Activated naive CD4-positive, alpha-beta T cell treated with anti-CD3 and anti-CD28 coated beads for 36 hours (primary cell): ENCODE measurements around the gene NHERF2. TPM values are rescaled to one million over a fixed set of nuclear protein-coding genes. Genes with fewer than 3 reads are reported as not detected.
"Not testable (repeated sequence)": the region's sequence is repeated elsewhere in the genome, so short reads cannot be mapped to it uniquely, and the experiment has no call there.

Experiments used
- CTCF ChIA-PET: fragments of 350-600 bp; sonication (Branson Sonifier 250); formaldehyde crosslinking; loops from one replicate; lab custom pipeline; 2021; ENCODE audit warnings: antibody characterized with exemption; lab: Charles Lee
- DNase-seq: peaks from one replicate; pipeline ENCODE4 v3.0.0-alpha.2; 2020
- H3K27ac Mint-ChIP-seq: one replicate; pipeline ENCODE4 v1.8.0; 2021; ENCODE audit warnings: mild to moderate bottlenecking, mixed read lengths
- H3K27me3 Mint-ChIP-seq: one replicate; pipeline ENCODE4 v1.8.0; 2021; ENCODE audit warnings: low read depth, mixed read lengths
- H3K36me3 Mint-ChIP-seq: one replicate; pipeline ENCODE4 v1.8.0; 2021; ENCODE audit warnings: low read depth, mixed read lengths
- H3K4me1 Mint-ChIP-seq: one replicate; pipeline ENCODE4 v1.8.0; 2021; ENCODE audit warnings: low read depth, mixed read lengths
- H3K4me3 Mint-ChIP-seq: one replicate; pipeline ENCODE4 v1.8.0; 2021; ENCODE audit warnings: mild to moderate bottlenecking, moderate library complexity, mixed read lengths
- H3K9me3 Mint-ChIP-seq: one replicate; pipeline ENCODE4 v1.8.0; 2021; ENCODE audit warnings: mixed read lengths
- intact Hi-C: fragments of 100-400 bp; cut with micrococcal nuclease; formaldehyde crosslinking; loops from one replicate; pipeline ENCODE4 v1.15.1; 2023
- total RNA-seq, 2 experiments: library from RNA; stranded (reverse); gene quantifications; one replicate each; pipeline ENCODE4 v1.2.3, GENCODE V29; 2021

NHERF2 gene
- total RNA-seq, 2 experiments from 2014 or later, result 1.5 to 2.1 TPM

GRCh38 chr16:2033057-2033908 is 6.6 kb downstream of the NHERF2 start:
- Mint-ChIP-seq H3K9me3 (no peaks in the 10 kb centered on the region), H3K27ac (no peak overlapping the region), H3K36me3 (no peaks in the 10 kb centered on the region), H3K4me1 (no peaks in the 10 kb centered on the region), H3K4me3 (no peak overlapping the region), H3K27me3 (no peaks in the 10 kb centered on the region)
- DNase-seq, result no peak
- intact Hi-C loops, result no loop called here
- CTCF ChIA-PET, result no interaction called here

GRCh38 chr16:2033909-2034695 is 7.4 kb downstream of the NHERF2 start:
- intact Hi-C loops, CTCF ChIA-PET, H3K4me1 Mint-ChIP-seq, H3K36me3 Mint-ChIP-seq, DNase-seq, H3K27me3 Mint-ChIP-seq, H3K27ac Mint-ChIP-seq, H3K9me3 Mint-ChIP-seq, H3K4me3 Mint-ChIP-seq: not testable (repeated sequence)

DNA sequence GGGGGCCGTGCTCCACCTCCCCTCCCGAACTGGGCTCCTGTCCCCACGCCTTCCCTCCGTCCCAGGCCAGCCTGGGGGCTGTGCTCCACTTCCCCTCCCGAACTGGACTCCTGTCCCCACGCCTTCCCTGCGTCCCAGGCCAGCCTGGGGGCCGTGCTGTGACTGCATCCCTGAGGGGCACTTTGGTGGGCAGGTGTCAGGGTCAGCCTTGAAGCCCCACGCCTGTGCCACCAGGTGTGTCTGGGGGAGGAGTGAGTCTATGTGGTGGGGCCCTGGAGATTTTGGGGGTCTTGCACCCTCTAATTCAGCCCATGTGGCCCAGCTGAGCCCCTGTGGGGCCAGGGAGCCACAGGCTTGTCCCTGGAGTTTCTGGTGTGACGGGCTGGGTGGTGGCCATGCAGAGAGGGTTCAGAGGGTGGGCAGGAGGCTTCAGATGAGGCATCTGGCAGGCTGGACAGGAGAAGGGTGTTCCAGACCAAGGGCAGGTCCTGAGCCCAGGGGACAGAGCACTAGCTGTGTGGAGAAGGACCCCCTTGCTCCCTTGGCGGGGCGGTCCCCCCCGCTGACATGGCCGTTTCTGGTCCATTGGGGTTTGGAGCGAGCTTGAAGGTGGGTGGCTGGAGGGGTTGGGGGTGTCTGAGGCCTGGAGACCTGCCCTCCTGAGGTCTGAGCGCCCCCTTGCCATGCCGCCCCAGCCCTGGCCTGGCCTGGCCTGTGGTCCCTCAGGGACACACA is 8.2 kb downstream of the NHERF2 start:
- Mint-ChIP-seq H3K9me3 (no peaks in the 10 kb centered on the region), H3K27me3 (no peaks in the 10 kb centered on the region), H3K4me1 (no peaks in the 10 kb centered on the region), H3K4me3 (no peak overlapping the region), H3K27ac (no peak overlapping the region), H3K36me3 (no peaks in the 10 kb centered on the region)
- CTCF ChIA-PET, result interaction anchor here (1.1 kb wide), 1 partner anchor 12 kb away, joined by 3 read pairs; no protein-coding TSS in a partner anchor
- DNase-seq, result no peak
- intact Hi-C loops, result no loop called here

- no peaks in the 10 kb centered on the region for H3K27me3 Mint-ChIP-seq
- no peak overlapping the region for H3K4me3 Mint-ChIP-seq
- no peak for DNase-seq
- CTCF ChIA-PET, result interaction anchor here (1.1 kb wide), 1 partner anchor 13 kb away, joined by 3 read pairs; no protein-coding TSS in a partner anchor
- no peak overlapping the region for H3K27ac Mint-ChIP-seq
- no peaks in the 10 kb centered on the region for H3K36me3 Mint-ChIP-seq
- H3K9me3 Mint-ChIP-seq, result no peaks in the 10 kb centered on the region
- H3K4me1 Mint-ChIP-seq, result no peaks in the 10 kb centered on the region
- intact Hi-C loops, result no loop called here
These were observed 8.9 kb downstream of the NHERF2 start for GRCh38 chr16:2035431-2036199.

DNA sequence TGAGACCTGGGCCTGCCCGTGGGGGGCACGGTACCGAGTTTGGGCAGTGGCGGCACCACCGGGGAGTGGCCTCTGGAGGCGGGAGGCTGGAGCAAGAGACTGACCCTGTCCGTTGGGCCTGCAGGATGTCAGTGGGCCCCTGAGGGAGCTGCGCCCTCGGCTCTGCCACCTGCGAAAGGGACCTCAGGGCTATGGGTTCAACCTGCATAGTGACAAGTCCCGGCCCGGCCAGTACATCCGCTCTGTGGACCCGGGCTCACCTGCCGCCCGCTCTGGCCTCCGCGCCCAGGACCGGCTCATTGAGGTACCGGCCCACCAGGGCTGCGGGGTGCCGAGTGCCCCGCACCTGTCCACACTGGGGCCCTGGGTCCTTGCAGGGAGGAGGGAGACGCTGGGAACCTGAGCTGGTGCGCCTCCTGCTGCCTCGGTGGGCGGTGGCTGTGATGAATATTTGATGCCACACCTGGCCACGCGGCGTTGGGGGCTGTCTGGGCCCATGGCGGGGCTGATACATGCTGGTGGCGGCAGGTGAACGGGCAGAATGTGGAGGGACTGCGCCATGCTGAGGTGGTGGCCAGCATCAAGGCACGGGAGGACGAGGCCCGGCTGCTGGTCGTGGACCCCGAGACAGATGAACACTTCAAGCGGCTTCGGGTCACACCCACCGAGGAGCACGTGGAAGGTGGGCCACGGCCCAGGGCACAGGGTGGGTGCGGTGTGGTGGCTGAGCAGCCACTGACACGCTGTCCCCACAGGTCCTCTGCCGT is 9.7 kb downstream of the NHERF2 start:
- DNase-seq, result no peak
- intact Hi-C loops, result no loop called here
- CTCF ChIA-PET, result interaction anchor here (1.1 kb wide), 1 partner anchor 14 kb away, joined by 3 read pairs; no protein-coding TSS in a partner anchor
- no peak overlapping the region for H3K27ac Mint-ChIP-seq
- H3K36me3 Mint-ChIP-seq, result no peaks in the 10 kb centered on the region
- H3K9me3 Mint-ChIP-seq, result no peaks in the 10 kb centered on the region
- no peak overlapping the region for H3K4me3 Mint-ChIP-seq
- no peaks in the 10 kb centered on the region for H3K4me1 Mint-ChIP-seq
- no peaks in the 10 kb centered on the region for H3K27me3 Mint-ChIP-seq

DNA sequence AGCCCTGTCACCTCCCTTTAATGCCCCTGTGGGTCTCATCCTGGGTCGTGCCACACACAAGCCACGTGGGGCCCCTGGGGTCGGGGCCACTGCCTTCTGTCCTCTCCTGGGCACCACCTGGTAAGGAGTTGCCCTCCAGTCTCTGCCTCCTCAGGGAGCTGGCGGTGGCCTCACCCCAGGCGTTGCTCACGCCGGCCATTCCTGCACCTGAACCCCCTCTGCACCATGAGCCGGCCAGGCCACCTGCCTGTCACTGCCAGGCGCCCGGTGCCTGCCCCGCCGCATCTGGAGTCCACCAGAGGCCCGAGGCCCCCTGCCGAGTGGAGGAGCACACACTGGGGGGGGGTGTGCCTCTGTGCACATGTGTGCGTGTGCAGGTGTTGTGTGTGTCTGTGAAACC is 10.4 kb downstream of the NHERF2 start:
- intact Hi-C loops, result no loop called here
- Mint-ChIP-seq H3K27ac (no peak overlapping the region), H3K4me3 (no peak overlapping the region), H3K36me3 (no peaks in the 10 kb centered on the region), H3K4me1 (no peaks in the 10 kb centered on the region), H3K27me3 (no peaks in the 10 kb centered on the region), H3K9me3 (no peaks in the 10 kb centered on the region)
- CTCF ChIA-PET, result no interaction called here
- no peak for DNase-seq

- H3K27ac Mint-ChIP-seq, result no peak overlapping the region
- DNase-seq, result no peak
- CTCF ChIA-PET, result no interaction called here
- no peak overlapping the region for H3K4me3 Mint-ChIP-seq
- H3K27me3 Mint-ChIP-seq, result no peaks in the 10 kb centered on the region
- intact Hi-C loops, result no loop called here
- no peaks in the 10 kb centered on the region for H3K4me1 Mint-ChIP-seq
- no peaks in the 10 kb centered on the region for H3K36me3 Mint-ChIP-seq
- H3K9me3 Mint-ChIP-seq, result no peaks in the 10 kb centered on the region
These were observed 11.1 kb downstream of the NHERF2 start for GRCh38 chr16:2037647-2038381.

- Mint-ChIP-seq H3K27me3 (no peaks in the 10 kb centered on the region), H3K4me1 (no peaks in the 10 kb centered on the region), H3K9me3 (no peaks in the 10 kb centered on the region), H3K27ac (no peak overlapping the region), H3K36me3 (no peaks in the 10 kb centered on the region), H3K4me3 (no peak overlapping the region)
- no peak for DNase-seq
- CTCF ChIA-PET, result no interaction called here
- intact Hi-C loops, result no loop called here
These were observed 11.9 kb downstream of the NHERF2 start for GRCh38 chr16:2038382-2039231.

DNA sequence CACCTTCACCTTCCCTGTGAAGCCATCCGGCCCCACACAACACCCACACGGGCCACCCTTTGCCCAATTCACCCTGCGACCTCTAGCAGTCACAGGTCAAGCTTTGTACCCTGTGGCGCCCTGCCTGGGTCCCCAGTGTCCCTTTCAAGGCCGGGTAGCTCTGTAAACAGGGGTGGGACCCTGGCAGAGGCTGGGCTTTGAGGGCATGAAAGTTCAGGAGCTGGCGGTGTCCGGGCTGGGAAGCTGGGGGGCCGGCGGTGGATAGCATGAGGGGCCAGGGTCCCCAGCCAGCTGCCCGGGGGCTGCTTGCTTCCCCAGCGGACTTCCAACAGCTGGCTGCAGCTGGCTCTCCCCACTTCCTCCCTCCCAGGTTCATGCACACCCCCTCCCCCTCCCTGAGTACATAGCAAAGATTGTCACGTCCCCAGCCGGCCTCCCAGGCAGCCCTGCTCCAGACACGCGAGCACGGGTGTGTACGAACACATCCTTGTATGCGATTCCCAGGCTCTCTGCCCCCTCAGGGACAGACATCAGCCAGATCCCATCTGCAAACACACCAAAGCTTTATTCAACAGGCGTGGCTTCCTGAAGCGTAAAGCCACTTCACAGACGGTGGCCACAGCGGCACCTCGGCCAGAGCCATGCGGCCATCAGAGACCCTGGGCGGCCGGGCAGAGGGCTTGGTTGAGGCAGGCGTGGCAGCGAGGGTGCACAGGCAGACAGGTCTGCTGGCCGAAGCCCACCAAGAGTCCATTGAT is 12.8 kb downstream of the NHERF2 start:
- no peaks in the 10 kb centered on the region for H3K36me3 Mint-ChIP-seq
- CTCF ChIA-PET, result interaction anchor here (0.8 kb wide), 1 partner anchor 101 kb away, joined by 3 read pairs; no protein-coding TSS in a partner anchor
- no peaks in the 10 kb centered on the region for H3K27me3 Mint-ChIP-seq
- no peaks in the 10 kb centered on the region for H3K9me3 Mint-ChIP-seq
- intact Hi-C loops, result no loop called here
- no peak overlapping the region for H3K27ac Mint-ChIP-seq
- DNase-seq, result no peak
- H3K4me1 Mint-ChIP-seq, result no peaks in the 10 kb centered on the region
- no peak overlapping the region for H3K4me3 Mint-ChIP-seq
